OCI-LY7 (cell line): ENCODE results near the gene TTC28. TPM values are rescaled to one million over a fixed set of nuclear protein-coding genes. Genes with fewer than 3 reads are reported as not detected.

Experiments used
- BruUV-seq: library from RNA; stranded (reverse); fragments of 400-500 nt; replicated peaks from 2 replicates; lab custom pipeline; 2021; lab: Mats Ljungman, UMichigan
- CTCF ChIA-PET: fragments of 300-600 bp; sonication (Branson Sonifier 250); formaldehyde crosslinking; loops from one replicate; lab custom pipeline; 2022; ENCODE audit warnings: antibody characterized with exemption; ENCODE audit not compliant: unreplicated experiment; lab: Charles Lee
- POLR2A ChIA-PET: fragments of 300-600 bp; sonication (Branson Sonifier 250); formaldehyde crosslinking; loops from one replicate; lab custom pipeline; 2022; ENCODE audit warnings: antibody characterized with exemption; lab: Charles Lee
- DNase-seq: peaks from one replicate; pipeline ENCODE4 v3.0.0-alpha.2; 2015; ENCODE audit warnings: low spot score
- H2AFZ ChIP-seq: fragments of 200-600 bp; sonication (generic), shearing (Covaris generic); 2 replicates; pipeline ENCODE4 v1.6.1; 2014; ENCODE audit warnings: mild to moderate bottlenecking, antibody characterized with exemption, low read length, moderate library complexity
- H3K27ac ChIP-seq: fragments of 200-600 bp; sonication (generic); 2 replicates; pipeline ENCODE4 v1.5.1; 2014; ENCODE audit warnings: mixed run types, low read depth, mild to moderate bottlenecking, moderate library complexity, low read length, inconsistent platforms; ENCODE audit not compliant: poor library complexity, severe bottlenecking
- H3K36me3 ChIP-seq: fragments of 200-600 bp; sonication (generic); 2 replicates; pipeline ENCODE4 v1.6.1; 2014; ENCODE audit warnings: mild to moderate bottlenecking, antibody characterized with exemption, low read length, moderate library complexity, mixed read lengths; ENCODE audit not compliant: insufficient read depth
- H3K4me1 ChIP-seq: fragments of 200-600 bp; sonication (generic); 2 replicates; pipeline ENCODE4 v1.5.1; 2014; ENCODE audit warnings: mild to moderate bottlenecking, low read length; ENCODE audit not compliant: insufficient read depth, poor library complexity, severe bottlenecking
- H3K4me2 ChIP-seq: fragments of 200-600 bp; sonication (generic); 2 replicates; pipeline ENCODE4 v1.6.1; 2014; ENCODE audit warnings: mild to moderate bottlenecking, low read length
- H3K4me3 ChIP-seq: fragments of 200-600 bp; sonication (generic); 2 replicates; pipeline ENCODE4 v1.5.1; 2014; ENCODE audit warnings: mild to moderate bottlenecking, low read depth, low read length; ENCODE audit not compliant: poor library complexity, severe bottlenecking
- H3K79me2 ChIP-seq: fragments of 200-600 bp; sonication (generic); 2 replicates; pipeline ENCODE4 v1.6.1; 2016; ENCODE audit warnings: low read depth, mild to moderate bottlenecking, low read length, moderate library complexity, mixed read lengths; ENCODE audit not compliant: insufficient read depth
- H3K9me2 ChIP-seq: fragments of 200-600 bp; sonication (generic); 2 replicates; pipeline ENCODE4 v1.6.1; 2016; ENCODE audit warnings: mild to moderate bottlenecking, low read length, mixed read lengths; ENCODE audit not compliant: insufficient read depth
- H3K9me3 ChIP-seq: fragments of 200-600 bp; sonication (generic); 2 replicates; pipeline ENCODE4 v1.6.1; 2014; ENCODE audit warnings: mild to moderate bottlenecking, mixed run types, low read length, mixed read lengths
- H4K20me1 ChIP-seq: fragments of 200-600 bp; sonication (generic); 2 replicates; pipeline ENCODE4 v1.6.1; 2014; ENCODE audit warnings: mild to moderate bottlenecking, antibody characterized with exemption, low read length, moderate library complexity, mixed read lengths; ENCODE audit not compliant: insufficient read depth
- EZH2phosphoT487 ChIP-seq: fragments of 200-600 bp; sonication (generic); IDR thresholded peaks from 2 replicates; pipeline ENCODE4 v1.6.1; 2018; ENCODE audit warnings: low read depth, borderline replicate concordance, mild to moderate bottlenecking, mixed run types, antibody characterized with exemption, low read length, moderate library complexity, mixed read lengths
- intact Hi-C: fragments of 100-400 bp; cut with micrococcal nuclease; formaldehyde crosslinking; loops from one replicate; pipeline ENCODE4 v1.10.0; 2022; ENCODE audit not compliant: unreplicated experiment
- total RNA-seq, 2 experiments: library from RNA; depleted of rRNA in 1 of 2; stranded (reverse); fragments of >200 nt in 1 of 2; shearing (Covaris generic) in 1 of 2; gene quantifications; 2 replicates each; pipeline ENCODE4 v1.2.3, GENCODE V29; 2014 to 2022
- TF ChIP-seq, protein P1 (sequence below): fragments of 200-600 bp; sonication (generic); conservative IDR thresholded peaks from 2 replicates; pipeline ENCODE4 v1.5.1; 2014; ENCODE audit warnings: mild to moderate bottlenecking, antibody characterized with exemption, low read length, moderate library complexity, mixed read lengths

Gene TTC28
- total RNA-seq, 2 experiments from 2014 or later = under 0.01 to 0.55 TPM

DNA sequence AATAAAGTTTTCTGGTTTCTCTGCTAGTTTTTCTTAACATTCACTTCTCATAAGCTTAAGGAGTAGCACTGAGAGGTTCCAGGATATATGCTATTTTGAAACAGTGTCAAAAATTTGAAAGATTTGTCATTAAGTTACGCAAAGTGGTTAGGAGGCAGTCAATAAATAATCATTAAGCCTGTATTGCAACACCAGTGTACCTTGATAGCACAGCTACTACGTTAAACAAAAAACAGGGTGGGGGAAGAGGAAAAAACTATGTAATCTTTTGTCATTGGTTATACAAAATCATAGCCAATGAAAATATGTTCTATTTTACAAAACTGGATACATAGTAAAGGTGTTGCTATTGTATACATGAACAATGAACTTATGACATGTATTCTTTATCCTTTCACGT is 730.2 kb downstream of the TTC28 start:
- TF ChIP-seq EZH2phosphoT487 = no peak
- TF ChIP-seq, protein P1, sequence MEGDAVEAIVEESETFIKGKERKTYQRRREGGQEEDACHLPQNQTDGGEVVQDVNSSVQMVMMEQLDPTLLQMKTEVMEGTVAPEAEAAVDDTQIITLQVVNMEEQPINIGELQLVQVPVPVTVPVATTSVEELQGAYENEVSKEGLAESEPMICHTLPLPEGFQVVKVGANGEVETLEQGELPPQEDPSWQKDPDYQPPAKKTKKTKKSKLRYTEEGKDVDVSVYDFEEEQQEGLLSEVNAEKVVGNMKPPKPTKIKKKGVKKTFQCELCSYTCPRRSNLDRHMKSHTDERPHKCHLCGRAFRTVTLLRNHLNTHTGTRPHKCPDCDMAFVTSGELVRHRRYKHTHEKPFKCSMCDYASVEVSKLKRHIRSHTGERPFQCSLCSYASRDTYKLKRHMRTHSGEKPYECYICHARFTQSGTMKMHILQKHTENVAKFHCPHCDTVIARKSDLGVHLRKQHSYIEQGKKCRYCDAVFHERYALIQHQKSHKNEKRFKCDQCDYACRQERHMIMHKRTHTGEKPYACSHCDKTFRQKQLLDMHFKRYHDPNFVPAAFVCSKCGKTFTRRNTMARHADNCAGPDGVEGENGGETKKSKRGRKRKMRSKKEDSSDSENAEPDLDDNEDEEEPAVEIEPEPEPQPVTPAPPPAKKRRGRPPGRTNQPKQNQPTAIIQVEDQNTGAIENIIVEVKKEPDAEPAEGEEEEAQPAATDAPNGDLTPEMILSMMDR = no peak
- no peak for DNase-seq
- no peaks in the 10 kb centered on the region for H3K9me3 ChIP-seq
- peaks cover 15% of the 10 kb centered on the region for H3K4me1 ChIP-seq
- H3K9me2 ChIP-seq = no peaks in the 10 kb centered on the region
- no TSS peak for BruUV-seq
- H3K79me2 ChIP-seq = no peaks in the 10 kb centered on the region
- no peaks in the 10 kb centered on the region for H4K20me1 ChIP-seq
- POLR2A ChIA-PET = no interaction called here
- no peak overlapping the region for H3K27ac ChIP-seq
- H3K36me3 ChIP-seq = no peaks in the 10 kb centered on the region
- H2AFZ ChIP-seq = no peak overlapping the region
- no peak overlapping the region for H3K4me2 ChIP-seq
- no peak overlapping the region for H3K4me3 ChIP-seq
- intact Hi-C loops = no loop called here
- CTCF ChIA-PET = no interaction called here

DNA sequence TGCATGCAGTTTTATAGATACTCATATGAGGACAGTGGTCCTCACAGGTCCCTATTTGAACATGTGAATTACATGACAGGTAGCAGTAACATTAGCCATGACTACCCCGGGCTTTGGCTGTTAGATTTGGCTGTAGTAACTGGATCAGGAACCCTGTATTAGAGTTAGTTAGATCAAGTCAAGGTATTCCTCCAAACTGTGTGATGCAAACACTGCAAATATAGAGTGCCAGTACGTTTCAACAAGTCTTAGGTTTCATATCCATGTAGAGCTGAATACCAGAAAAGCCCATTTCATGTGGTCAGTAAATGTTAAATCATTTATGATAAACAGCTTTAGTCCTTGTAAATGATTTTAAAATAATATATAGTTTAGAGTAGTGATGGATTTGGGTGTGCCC is 731.1 kb downstream of the TTC28 start:
- no peaks in the 10 kb centered on the region for H4K20me1 ChIP-seq
- H3K79me2 ChIP-seq = no peaks in the 10 kb centered on the region
- H3K4me2 ChIP-seq = no peak overlapping the region
- BruUV-seq = no TSS peak
- H3K9me3 ChIP-seq = no peaks in the 10 kb centered on the region
- no peak for DNase-seq
- ChIA-PET CTCF (no interaction called here), POLR2A (no interaction called here)
- H3K36me3 ChIP-seq = no peaks in the 10 kb centered on the region
- H2AFZ ChIP-seq = no peak overlapping the region
- no peaks in the 10 kb centered on the region for H3K9me2 ChIP-seq
- H3K4me3 ChIP-seq = no peak overlapping the region
- H3K4me1 ChIP-seq = peaks cover 24% of the 10 kb centered on the region
- H3K27ac ChIP-seq = no peak overlapping the region
- intact Hi-C loops = no loop called here
- TF ChIP-seq, protein P1 = no peak
- TF ChIP-seq EZH2phosphoT487 = no peak

GRCh38 chr22:27947448-27947847 is 732.2 kb downstream of the TTC28 start:
- H3K79me2 ChIP-seq = no peaks in the 10 kb centered on the region
- H3K9me2 ChIP-seq = no peaks in the 10 kb centered on the region
- H3K4me2 ChIP-seq = no peak overlapping the region
- H3K27ac ChIP-seq = no peak overlapping the region
- H3K36me3 ChIP-seq = no peaks in the 10 kb centered on the region
- peaks cover 26% of the 10 kb centered on the region for H3K4me1 ChIP-seq
- TF ChIP-seq EZH2phosphoT487 = no peak
- TF ChIP-seq, protein P1 = no peak
- no TSS peak for BruUV-seq
- H4K20me1 ChIP-seq = no peaks in the 10 kb centered on the region
- H2AFZ ChIP-seq = no peak overlapping the region
- no peak overlapping the region for H3K4me3 ChIP-seq
- ChIA-PET POLR2A (no interaction called here), CTCF (no interaction called here)
- intact Hi-C loops = no loop called here
- no peaks in the 10 kb centered on the region for H3K9me3 ChIP-seq
- no peak for DNase-seq
